H1 (cell line): ENCODE results near the gene ARRDC2. TPM values are rescaled to one million over a fixed set of nuclear protein-coding genes. Genes with fewer than 3 reads are reported as not detected.

Experiments
- CTCF ChIA-PET: fragments of 300-600 bp; sonication (Branson Sonifier 250); formaldehyde crosslinking; loops from one replicate; lab custom pipeline; 2021; ENCODE audit not compliant: partially characterized antibody; lab: Charles Lee
- POLR2A ChIA-PET: fragments of 300-600 bp; sonication (Branson Sonifier 250); formaldehyde crosslinking; loops from one replicate; lab custom pipeline; 2021; ENCODE audit warnings: inconsistent platforms; ENCODE audit not compliant: partially characterized antibody; lab: Charles Lee
- DNase-seq, 2 experiments: peaks; one replicate each; pipeline versions ENCODE4 v3.0.0 to v3.0.0-alpha.2; 2010 to 2022; ENCODE audit warnings: low spot score in 2 of 2, low read depth in 1 of 2, mixed read lengths in 1 of 2
- FAIRE-seq: peaks from 2 replicates; lab custom pipeline; 2011; peaks lifted over from hg19 to GRCh38; lab: Jason Lieb, UNC
- H2AFZ ChIP-seq: 2 replicates; pipeline ENCODE4 v1.8.1; 2012; ENCODE audit warnings: low read length, inconsistent platforms
- H2AK5ac ChIP-seq: 2 replicates; pipeline ENCODE4 v1.6.1; 2013; ENCODE audit warnings: low read depth, low read length
- H2BK120ac ChIP-seq: replicated peaks from 2 replicates; pipeline ENCODE3; 2013; ENCODE audit warnings: low read depth, low read length, inconsistent platforms
- H2BK12ac ChIP-seq: 2 replicates; pipeline ENCODE4 v1.6.1; 2013; ENCODE audit warnings: low read depth, low read length
- H2BK15ac ChIP-seq: 2 replicates; pipeline ENCODE4 v1.6.1; 2013; ENCODE audit warnings: low read length
- H2BK20ac ChIP-seq: 2 replicates; pipeline ENCODE4 v1.6.1; 2013; ENCODE audit warnings: low read length
- H2BK5ac ChIP-seq: 2 replicates; pipeline ENCODE4 v1.6.1; 2013; ENCODE audit warnings: low read depth, low read length
- H3K14ac ChIP-seq: 2 replicates; pipeline ENCODE4 v1.6.1; 2013; ENCODE audit warnings: inconsistent platforms; ENCODE audit not compliant: insufficient read length
- H3K18ac ChIP-seq: 2 replicates; pipeline ENCODE4 v1.6.1; 2013; ENCODE audit warnings: low read length; ENCODE audit errors: extremely low read depth
- H3K23ac ChIP-seq: 2 replicates; pipeline ENCODE4 v1.6.1; 2013; ENCODE audit warnings: inconsistent platforms; ENCODE audit not compliant: insufficient read length
- H3K23me2 ChIP-seq: 2 replicates; pipeline ENCODE4 v1.6.1; 2013; ENCODE audit warnings: low read depth, low read length
- H3K27ac ChIP-seq: 2 replicates; pipeline ENCODE4 v1.6.1; 2011; ENCODE audit warnings: low read depth, low read length, inconsistent platforms
- H3K27me3 ChIP-seq, 4 experiments: replicated peaks in 1 of 4; 1 replicate in 1 of 4; 2 replicates in 3 of 4; pipeline versions ENCODE4 v1.6.1 to v1.8.1; 2011 to 2013; ENCODE audit warnings: low read length in 3 of 4, mild to moderate bottlenecking in 3 of 4, inconsistent platforms in 2 of 4, mixed read lengths in 2 of 4, moderate library complexity in 1 of 4; ENCODE audit not compliant: control insufficient read depth in 3 of 4, insufficient read depth in 3 of 4; ENCODE audit errors: extremely low read depth in 1 of 4
- H3K36me3 ChIP-seq, 4 experiments: 2 replicates each; pipeline versions ENCODE4 v1.6.1 to v1.8.1; 2011 to 2013; ENCODE audit warnings: mild to moderate bottlenecking in 4 of 4, low read length in 3 of 4, moderate library complexity in 2 of 4, control low read depth in 1 of 4, inconsistent platforms in 1 of 4; ENCODE audit not compliant: insufficient read depth in 4 of 4, control insufficient read depth in 2 of 4
- H3K4ac ChIP-seq: replicated peaks from 2 replicates; pipeline ENCODE3; 2013; ENCODE audit warnings: low read length, low read depth, mixed read lengths, inconsistent platforms; ENCODE audit not compliant: insufficient read length
- H3K4me1 ChIP-seq, 4 experiments: replicated peaks in 1 of 4; 1 replicate in 1 of 4; 2 replicates in 3 of 4; pipeline versions ENCODE4 v1.6.1 to v1.8.1; 2011 to 2013; ENCODE audit warnings: low read length in 3 of 4, inconsistent platforms in 2 of 4, mixed read lengths in 1 of 4; ENCODE audit not compliant: insufficient read depth in 4 of 4, control insufficient read depth in 3 of 4
- H3K4me2 ChIP-seq, 2 experiments: 2 replicates each; pipeline versions ENCODE4 v1.6.1 to v1.8.1; 2011 to 2013; ENCODE audit warnings: low read depth in 2 of 2, low read length in 2 of 2, control low read depth in 1 of 2, inconsistent platforms in 1 of 2, mild to moderate bottlenecking in 1 of 2; ENCODE audit not compliant: insufficient read depth in 1 of 2
- H3K4me3 ChIP-seq, 4 experiments: fragments of 200-600, 300-600 bp in 1 of 4; sonication (generic), shearing (Covaris generic), sonication (Bioruptor Twin) in 1 of 4; 2 replicates each; pipeline versions ENCODE4 v1.5.1 to v1.8.1; 2011 to 2016; ENCODE audit warnings: low read length in 4 of 4, low read depth in 3 of 4, control low read depth in 2 of 4, inconsistent platforms in 2 of 4, mild to moderate bottlenecking in 2 of 4, mixed read lengths in 1 of 4, moderate library complexity in 1 of 4; ENCODE audit not compliant: insufficient read depth in 2 of 4; ENCODE audit errors: extremely low read depth in 1 of 4
- H3K56ac ChIP-seq: replicated peaks from 2 replicates; pipeline ENCODE3; 2013; ENCODE audit warnings: low read depth, mild to moderate bottlenecking, mixed read lengths, low read length, inconsistent platforms; ENCODE audit not compliant: insufficient read length
- H3K79me1 ChIP-seq: 2 replicates; pipeline ENCODE4 v1.6.1; 2013; ENCODE audit warnings: low read depth, low read length, control low read depth
- H3K79me2 ChIP-seq, 2 experiments: 2 replicates each; pipeline versions ENCODE4 v1.6.1 to v1.8.1; 2012 to 2013; ENCODE audit warnings: low read length in 2 of 2, mild to moderate bottlenecking in 2 of 2, inconsistent platforms in 1 of 2; ENCODE audit not compliant: insufficient read depth in 2 of 2, control insufficient read depth in 1 of 2
- H3K9ac ChIP-seq, 4 experiments: replicated peaks in 1 of 4; 1 replicate in 1 of 4; 2 replicates in 3 of 4; pipeline versions ENCODE4 v1.6.1 to v1.8.1; 2011 to 2013; ENCODE audit warnings: low read depth in 3 of 4, low read length in 3 of 4, control low read depth in 2 of 4, mild to moderate bottlenecking in 2 of 4, moderate library complexity in 2 of 4, inconsistent platforms in 1 of 4; ENCODE audit errors: extremely low read depth in 1 of 4
- H3K9me3 ChIP-seq, 2 experiments: 2 replicates each; pipeline versions ENCODE4 v1.6.1 to v1.8.1; 2012 to 2013; ENCODE audit warnings: mild to moderate bottlenecking in 2 of 2, moderate library complexity in 2 of 2, control low read depth in 1 of 2, inconsistent platforms in 1 of 2, low read depth in 1 of 2, low read length in 1 of 2, mixed read lengths in 1 of 2; ENCODE audit not compliant: insufficient read depth in 2 of 2
- H4K20me1 ChIP-seq, 2 experiments: replicated peaks in 1 of 2; 2 replicates each; pipeline versions ENCODE3 to v1.8.1; 2011 to 2013; ENCODE audit warnings: inconsistent platforms in 2 of 2, low read length in 2 of 2, mild to moderate bottlenecking in 1 of 2; ENCODE audit not compliant: insufficient read depth in 2 of 2, control insufficient read depth in 1 of 2
- H4K5ac ChIP-seq: 2 replicates; pipeline ENCODE4 v1.6.1; 2013; ENCODE audit warnings: low read length, low read depth, mixed read lengths, inconsistent platforms; ENCODE audit not compliant: insufficient read length
- H4K8ac ChIP-seq: 2 replicates; pipeline ENCODE4 v1.8.0; 2013; ENCODE audit warnings: mild to moderate bottlenecking, moderate library complexity, low read length, inconsistent platforms; ENCODE audit not compliant: insufficient read depth; ENCODE audit errors: extremely low read depth
- H4K91ac ChIP-seq: replicated peaks from 2 replicates; pipeline ENCODE3; 2013; ENCODE audit warnings: low read length, mixed read lengths, inconsistent platforms; ENCODE audit not compliant: insufficient read length
- CTBP2 ChIP-seq: IDR thresholded peaks from 2 replicates; pipeline ENCODE4 v1.7.0; 2011; ENCODE audit warnings: borderline replicate concordance, mild to moderate bottlenecking, moderate library complexity, mixed read lengths, low read length; ENCODE audit not compliant: insufficient read depth, insufficient read length
- SUZ12 ChIP-seq: fragments of 200-600 bp; sonication (generic); IDR thresholded peaks from 2 replicates; pipeline ENCODE4 v1.6.1; 2012; ENCODE audit warnings: mild to moderate bottlenecking, inconsistent platforms, low read length, moderate library complexity, mixed read lengths
- WGBS, 2 experiments: shearing (Covaris generic) in 1 of 2; methylation state at CpG; one replicate each; pipeline versions ENCODE4 v1.1.6 to v1.1.7; 2013 to 2015; ENCODE audit warnings: low lambda C conversion rate in 2 of 2, mixed read lengths in 2 of 2, inconsistent platforms in 1 of 2, low coverage in 1 of 2, missing lambda C conversion rate in 1 of 2; ENCODE audit not compliant: insufficient replicate concordance in 2 of 2, insufficient coverage in 1 of 2, insufficient read length in 1 of 2; ENCODE audit errors: extremely low coverage in 1 of 2, missing lambda C conversion rate in 1 of 2; 5-methylcytosine and 5-hydroxymethylcytosine counted together
- polyA plus RNA-seq, 7 experiments: library from polyadenylated mRNA; depleted of rRNA in 3 of 7; stranded (reverse) in 5 of 7; unstranded in 2 of 7; fragments of >200 nt in 5 of 7; fragments of 200-250 nt in 2 of 7; gene quantifications; 1 replicate in 5 of 7; 2 replicates in 1 of 7; 4 replicates in 1 of 7; pipeline versions ENCODE4 v1.2.1 to v1.2.3, GENCODE V29; 2011 to 2013; ENCODE audit warnings: missing spikeins in 2 of 7, mixed read lengths in 2 of 7
- total RNA-seq: library from RNA; stranded (reverse); fragmentation: NEBNext Ultra II Directional; extraction: Animal tissue kit (Norgen Biotek cat#: 25700); gene quantifications from 2 replicates; pipeline ENCODE4 v1.2.1, GENCODE V29; 2021

Gene ARRDC2
- total and polyA plus RNA-seq, 2 of the 8 experiments (the other 6 are each of a cell fraction or from before 2014, with no cell fraction given) = 5.4 to 6.9 TPM

- POLR2A ChIA-PET = interaction anchor here (0.8 kb wide), 1 partner anchor 21 kb away, joined by 3 read pairs; the partner anchor contains the start of gene ARRDC2
- Histone ChIP-seq H2BK15ac (no peak overlapping the region), H3K27ac (no peak overlapping the region), H3K36me3 (no peaks in the 10 kb centered on the region), H3K9ac (no peak overlapping the region), H4K5ac (no peak overlapping the region), H3K79me1 (no peaks in the 10 kb centered on the region), H2BK120ac (no peak overlapping the region), H3K23me2 (no peaks in the 10 kb centered on the region), H4K20me1 (no peaks in the 10 kb centered on the region), H2BK5ac (no peak overlapping the region), H3K18ac (no peak overlapping the region), H3K56ac (no peak overlapping the region), H2AFZ (no peak overlapping the region), H3K4me1 (no peaks in the 10 kb centered on the region), H3K9me3 (no peaks in the 10 kb centered on the region), H2AK5ac (no peak overlapping the region), H3K79me2 (no peaks in the 10 kb centered on the region), H3K14ac (no peak overlapping the region), H3K4me3 (no peak overlapping the region), H3K27me3 (no peaks in the 10 kb centered on the region; a peak in 1 of 7 replicates), H2BK20ac (no peak overlapping the region), H2BK12ac (no peak overlapping the region), H3K23ac (no peak overlapping the region), H4K91ac (no peak overlapping the region), H3K4me2 (no peak overlapping the region), H3K4ac (no peak overlapping the region), H4K8ac (no peak overlapping the region)
- 90% methylated on average over 8 of the region's 8 CpGs; no CpG with 5 or more reads in 1 of the 2 experiments for WGBS, 2 experiments
- TF ChIP-seq CTBP2 = no peak
- TF ChIP-seq SUZ12 = no peak
- FAIRE-seq (no peak), DNase-seq (no peak)
- CTCF ChIA-PET = interaction anchor here (0.6 to 1.9 kb wide), 4 partner anchors 12 to 31 kb away, joined by 3 to 5 read pairs (median 4); no protein-coding TSS in a partner anchor
Observed at GRCh38 chr19:18029617-18030338, 21.8 kb downstream of the ARRDC2 start.
